BJ (cell line): Measurements from ENCODE around the gene BAD. TPM values are rescaled to one million over a fixed set of nuclear protein-coding genes. Genes with fewer than 3 reads are reported as not detected.

Source experiments
- CTCF ChIA-PET: fragments of 350-600 bp; formaldehyde crosslinking; extraction: SDS; loops from one replicate; lab custom pipeline; 2021; ENCODE audit warnings: antibody characterized with exemption, inconsistent platforms; lab: Yijun Ruan, JAX
- POLR2A ChIA-PET: fragments of 300-600 bp; sonication (Branson Sonifier 250); formaldehyde crosslinking; extraction: SDS; loops from one replicate; lab custom pipeline; 2021; ENCODE audit warnings: antibody characterized with exemption; lab: Charles Lee
- DNase-seq: peaks from one replicate; pipeline ENCODE4 v3.0.0-alpha.2; 2011; ENCODE audit warnings: low read depth
- H3K27me3 ChIP-seq: 2 replicates; pipeline ENCODE4 v1.6.0; 2011; ENCODE audit warnings: low read length; ENCODE audit not compliant: control insufficient read depth, insufficient read depth
- H3K36me3 ChIP-seq: 2 replicates; pipeline ENCODE4 v1.5.1; 2011; ENCODE audit warnings: low read length; ENCODE audit not compliant: control insufficient read depth, insufficient read depth
- H3K4me3 ChIP-seq: 2 replicates; pipeline ENCODE4 v1.5.1; 2011; ENCODE audit warnings: low read depth, mild to moderate bottlenecking, control low read depth, low read length
- polyA plus RNA-seq: library from polyadenylated mRNA; depleted of rRNA; stranded (reverse); fragments of >200 nt; gene quantifications from 2 replicates; pipeline ENCODE4 v1.2.3, GENCODE V29; 2011
- TF ChIP-seq, protein P1 (sequence below): IDR thresholded peaks from 2 replicates; pipeline ENCODE4 v1.5.1; 2011; ENCODE audit warnings: low read depth, mild to moderate bottlenecking, control low read depth, inconsistent platforms, low read length, moderate library complexity; ENCODE audit not compliant: insufficient read depth

Gene BAD
- polyA plus RNA-seq, 1 experiment = 85.3 TPM

DNA sequence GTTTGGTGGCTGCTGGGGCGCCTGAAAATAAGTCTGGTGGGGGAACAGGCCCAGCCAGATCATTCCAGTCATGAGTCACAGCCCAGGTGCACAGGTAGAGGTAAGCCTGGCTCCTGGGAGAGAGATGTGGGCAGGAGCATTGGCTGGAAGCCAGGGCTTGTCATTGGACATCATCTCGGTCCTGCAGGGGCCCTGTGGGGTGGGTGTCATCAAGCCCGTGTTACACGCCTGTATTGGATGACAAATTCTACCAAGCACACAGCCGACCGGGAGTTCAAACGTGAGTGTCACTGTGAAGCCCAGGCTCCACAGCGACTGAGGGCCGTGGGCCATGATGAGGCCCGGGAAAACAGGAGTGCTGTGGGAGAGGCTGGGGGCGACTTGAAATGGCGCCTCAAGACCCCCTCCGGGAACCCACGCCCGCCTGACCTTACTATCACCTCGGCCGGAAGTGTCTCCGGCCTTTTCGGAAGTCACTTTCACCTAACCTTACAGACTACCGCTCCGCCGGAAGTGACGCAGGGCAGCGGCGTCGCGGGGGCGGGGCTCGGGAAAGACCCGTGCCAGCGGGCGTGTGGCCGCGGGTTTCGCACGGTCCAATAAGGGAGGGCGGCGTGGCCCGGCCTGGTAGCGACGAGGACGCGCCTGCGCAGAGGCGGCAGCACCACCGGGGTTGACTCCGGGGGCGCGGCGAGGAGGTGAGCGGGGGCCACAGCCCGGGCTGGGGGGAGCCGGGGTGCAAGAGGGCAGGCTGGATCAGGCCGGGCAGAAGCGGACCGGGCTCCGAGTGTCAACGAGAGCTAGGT lies 43.8 kb downstream of the BAD start, which contains the start of gene FKBP2:
Gene FKBP2, plus strand, starts transcription at position 661 of the 806 bp plus-strand sequence. CDS start 1,293 bp downstream, outside the sequence.
- Histone ChIP-seq H3K27me3 (no peaks in the 10 kb centered on the region), H3K4me3 (peak within 1 kb of the TSS; percentile 93), H3K36me3 (peaks cover 16% of the 10 kb centered on the region)
- CTCF ChIA-PET = interaction anchor here (0.9 to 1.6 kb wide), 4 partner anchors 11 to 36 kb away, joined by 3 to 8 read pairs (median 6); partner anchors contain the start of gene PLCB3
- TF ChIP-seq, protein P1, sequence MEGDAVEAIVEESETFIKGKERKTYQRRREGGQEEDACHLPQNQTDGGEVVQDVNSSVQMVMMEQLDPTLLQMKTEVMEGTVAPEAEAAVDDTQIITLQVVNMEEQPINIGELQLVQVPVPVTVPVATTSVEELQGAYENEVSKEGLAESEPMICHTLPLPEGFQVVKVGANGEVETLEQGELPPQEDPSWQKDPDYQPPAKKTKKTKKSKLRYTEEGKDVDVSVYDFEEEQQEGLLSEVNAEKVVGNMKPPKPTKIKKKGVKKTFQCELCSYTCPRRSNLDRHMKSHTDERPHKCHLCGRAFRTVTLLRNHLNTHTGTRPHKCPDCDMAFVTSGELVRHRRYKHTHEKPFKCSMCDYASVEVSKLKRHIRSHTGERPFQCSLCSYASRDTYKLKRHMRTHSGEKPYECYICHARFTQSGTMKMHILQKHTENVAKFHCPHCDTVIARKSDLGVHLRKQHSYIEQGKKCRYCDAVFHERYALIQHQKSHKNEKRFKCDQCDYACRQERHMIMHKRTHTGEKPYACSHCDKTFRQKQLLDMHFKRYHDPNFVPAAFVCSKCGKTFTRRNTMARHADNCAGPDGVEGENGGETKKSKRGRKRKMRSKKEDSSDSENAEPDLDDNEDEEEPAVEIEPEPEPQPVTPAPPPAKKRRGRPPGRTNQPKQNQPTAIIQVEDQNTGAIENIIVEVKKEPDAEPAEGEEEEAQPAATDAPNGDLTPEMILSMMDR = no peak
- peak; percentile 78 for DNase-seq
- POLR2A ChIA-PET = interaction anchor here (0.6 to 1.3 kb wide), 5 partner anchors 9 to 454 kb away, joined by 3 to 8 read pairs (median 3); partner anchors contain the start of genes DNAJC4, NUDT22 and PRDX5

DNA sequence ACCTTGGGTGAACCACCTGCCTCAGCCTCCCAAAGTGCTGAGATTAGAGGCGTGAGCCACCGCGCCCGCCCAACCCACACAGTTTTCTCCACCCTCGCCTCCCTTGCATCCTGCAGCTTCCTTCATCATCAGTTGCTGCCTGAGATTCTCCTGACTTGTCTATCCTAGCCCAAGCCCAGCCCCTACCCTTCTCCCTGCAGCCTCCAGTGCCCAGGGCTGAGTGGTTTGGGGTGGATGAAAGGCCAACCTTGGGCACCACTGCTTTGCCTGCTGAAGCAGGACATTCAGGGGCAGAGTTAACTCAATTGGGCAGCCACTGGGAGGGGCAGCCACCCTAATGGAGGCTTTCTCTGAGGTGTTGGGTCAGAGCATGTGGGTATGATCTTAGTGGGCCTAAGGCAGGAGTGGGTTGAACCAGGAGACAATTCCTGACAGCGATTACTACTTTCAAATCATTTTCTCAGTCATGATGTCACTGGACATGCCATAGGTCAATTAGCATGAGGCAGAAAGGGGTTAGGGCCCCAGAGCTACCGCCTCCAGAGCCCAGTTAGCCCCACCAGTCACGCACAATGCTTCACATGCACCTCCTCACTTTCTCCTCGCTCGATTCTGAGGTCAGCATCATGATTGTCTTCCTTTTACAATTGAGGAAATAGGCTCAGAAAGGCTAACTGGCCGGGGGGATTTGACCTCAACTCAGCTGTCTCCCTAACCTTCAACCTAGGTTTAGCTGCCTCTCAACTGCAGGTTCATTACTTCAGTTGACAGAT lies 44.6 kb downstream of the BAD start:
- DNase-seq = no peak
- TF ChIP-seq, protein P1 = no peak
- peaks cover 16% of the 10 kb centered on the region for H3K36me3 ChIP-seq
- ChIA-PET POLR2A (interaction anchor here (0.6 kb wide), 1 partner anchor 453 kb away, joined by 3 read pairs; no protein-coding TSS in a partner anchor), CTCF (interaction anchor here (4.4 kb wide), 1 partner anchor 11 kb away, joined by 18 read pairs; the partner anchor contains the start of gene PLCB3)
- peak overlapping the region; percentile 93 for H3K4me3 ChIP-seq
- H3K27me3 ChIP-seq = no peaks in the 10 kb centered on the region

DNA sequence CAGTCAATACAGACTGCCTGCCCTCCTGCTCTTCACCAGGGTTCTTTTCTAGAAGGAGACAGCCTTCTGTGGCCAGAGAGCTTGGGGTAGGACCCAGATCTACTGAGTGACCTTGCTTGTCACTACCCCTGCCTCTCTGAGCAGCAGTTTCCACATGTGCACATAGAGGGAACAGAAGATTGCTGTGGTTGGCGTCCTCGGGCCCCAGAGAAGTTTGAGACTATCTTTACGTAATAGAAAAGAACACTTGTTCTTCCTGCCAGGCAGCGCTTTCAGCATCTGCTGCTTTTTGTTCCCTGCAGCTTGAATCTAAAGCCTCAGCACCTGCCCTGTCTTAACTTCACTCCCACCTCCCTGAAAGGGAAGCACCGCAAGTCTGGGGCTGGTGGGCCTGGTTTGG lies 45.5 kb downstream of the BAD start:
- Histone ChIP-seq H3K27me3 (no peaks in the 10 kb centered on the region), H3K4me3 (no peak overlapping the region), H3K36me3 (peaks cover 13% of the 10 kb centered on the region)
- CTCF ChIA-PET = interaction anchor here (1.0 to 4.4 kb wide), 2 partner anchors 12 to 33 kb away, joined by 3 to 18 read pairs; partner anchors contain the start of gene PLCB3
- TF ChIP-seq, protein P1 = no peak
- no peak for DNase-seq
- POLR2A ChIA-PET = no interaction called here

DNA sequence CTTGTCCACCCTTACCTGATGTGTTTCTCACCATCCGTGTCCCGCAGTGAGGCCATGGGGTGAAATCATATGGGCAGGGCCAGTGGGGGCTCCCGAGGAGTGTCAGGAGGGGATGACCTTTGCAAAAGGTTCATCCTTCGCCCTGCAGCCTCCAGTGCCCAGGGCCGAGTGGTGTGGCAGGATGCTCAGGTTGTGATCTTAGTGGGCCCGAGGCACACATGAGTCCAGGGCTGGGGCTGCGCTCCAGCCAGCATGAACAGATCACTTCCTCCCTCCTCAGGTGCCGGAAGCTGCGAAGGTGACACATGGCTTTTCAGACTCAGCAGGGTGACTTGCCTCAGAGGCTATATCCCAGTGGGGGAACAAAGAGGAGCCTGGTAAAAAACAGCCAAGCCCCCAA lies 46.4 kb downstream of the BAD start:
- TF ChIP-seq, protein P1 = no peak
- no peak for DNase-seq
- ChIA-PET CTCF (interaction anchor here (0.6 to 4.4 kb wide), 3 partner anchors 13 to 32 kb away, joined by 3 to 18 read pairs (median 3); partner anchors contain the start of gene PLCB3), POLR2A (no interaction called here)
- Histone ChIP-seq H3K36me3 (peaks cover 6% of the 10 kb centered on the region), H3K27me3 (no peaks in the 10 kb centered on the region), H3K4me3 (no peak overlapping the region)
